ENCODE results near the gene ZNRF2. TPM values are rescaled to one million over a fixed set of nuclear protein-coding genes. Genes with fewer than 3 reads are reported as not detected.

ZNRF2 gene
- total RNA-seq, 1 donor from 2014 or later, result 9.3 TPM

DNA sequence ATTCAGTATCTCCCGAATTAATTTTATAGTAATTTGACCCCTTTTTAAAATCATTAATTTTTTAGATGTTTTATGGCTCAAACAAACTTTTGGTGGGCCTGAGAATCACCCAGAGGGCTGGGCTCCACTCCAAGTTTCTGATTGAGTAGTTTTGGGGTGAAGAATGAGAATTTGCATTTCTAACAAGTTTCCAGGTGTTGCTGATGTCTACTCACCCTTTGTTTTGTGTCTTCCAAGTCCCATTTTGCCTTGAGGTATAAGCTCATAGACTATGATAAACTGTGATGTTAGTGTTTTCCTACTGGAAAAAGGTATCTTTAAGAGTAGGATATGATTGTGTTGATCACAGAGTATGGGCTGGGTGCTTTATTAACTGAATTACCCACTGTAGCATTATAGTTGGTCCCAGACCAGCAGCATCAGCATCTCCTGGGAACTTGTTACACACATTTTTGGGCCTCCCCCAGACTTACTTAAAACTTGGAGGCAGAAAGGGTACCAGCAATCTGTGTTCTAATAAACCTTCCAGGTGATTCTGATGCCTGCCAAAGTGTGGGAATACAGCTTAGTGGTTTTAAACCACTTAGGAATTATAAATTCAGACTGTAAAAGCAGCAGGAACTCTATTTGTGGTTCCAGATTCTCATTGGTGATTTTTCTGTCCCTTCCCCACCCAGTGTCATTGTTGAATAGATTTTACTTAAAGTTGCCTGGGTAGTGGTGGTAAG lies 19.1 kb downstream of the ZNRF2 start:
- no peak for DNase-seq (ENCODE audit: low spot score)
- intact Hi-C loops (cut with micrococcal nuclease), result no loop called here
- Mint-ChIP-seq H3K4me3 (no peak overlapping the region), H3K36me3 (ENCODE audit: low read depth) (peaks cover 4% of the 10 kb centered on the region), H3K4me1 (ENCODE audit: low read depth) (peaks cover 19% of the 10 kb centered on the region), H3K9me3 (no peaks in the 10 kb centered on the region), H3K27ac (no peak overlapping the region), H3K27me3 (ENCODE audit: insufficient read depth) (no peaks in the 10 kb centered on the region)

DNA sequence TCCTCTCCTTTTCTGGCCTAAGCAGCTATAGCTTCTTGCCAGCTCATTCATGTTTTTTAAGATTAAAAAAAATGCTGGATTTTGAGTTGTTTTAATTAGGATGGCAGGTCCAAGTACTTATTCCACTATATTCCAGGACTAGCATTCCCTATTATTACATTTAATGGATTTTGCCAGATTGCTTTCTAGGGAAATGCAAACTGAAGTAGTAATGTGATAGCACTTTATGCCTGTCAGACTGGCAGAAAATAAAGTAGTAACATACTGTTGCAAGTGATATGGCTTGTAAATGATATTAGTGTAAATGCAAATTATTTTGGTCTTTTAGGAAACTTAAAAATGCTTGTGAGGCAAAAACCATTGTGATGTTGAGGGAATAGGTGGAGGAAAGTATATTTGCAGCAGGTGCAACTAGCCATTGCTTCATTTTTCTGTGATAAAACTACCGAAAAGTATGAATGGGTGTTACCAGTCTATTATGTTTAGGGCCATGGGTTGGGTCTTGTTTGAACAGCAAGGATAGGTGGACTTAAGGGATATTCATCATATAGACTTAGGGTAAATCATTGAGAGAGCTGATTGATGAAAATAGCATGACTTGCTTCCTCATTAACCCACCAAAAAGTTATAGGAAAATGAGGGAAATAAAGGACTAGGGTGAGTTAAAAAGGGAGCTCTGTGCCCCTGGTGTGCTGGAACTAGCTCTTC lies 19.9 kb downstream of the ZNRF2 start:
- DNase-seq (ENCODE audit: low spot score), result no peak
- H3K36me3 Mint-ChIP-seq (ENCODE audit: low read depth), result peaks cover 4% of the 10 kb centered on the region
- no peaks in the 10 kb centered on the region for H3K9me3 Mint-ChIP-seq
- intact Hi-C loops (cut with micrococcal nuclease), result no loop called here
- H3K27ac Mint-ChIP-seq, result no peak overlapping the region
- peaks cover 18% of the 10 kb centered on the region for H3K4me1 Mint-ChIP-seq (ENCODE audit: low read depth)
- H3K27me3 Mint-ChIP-seq (ENCODE audit: insufficient read depth), result no peaks in the 10 kb centered on the region
- no peak overlapping the region for H3K4me3 Mint-ChIP-seq

DNA sequence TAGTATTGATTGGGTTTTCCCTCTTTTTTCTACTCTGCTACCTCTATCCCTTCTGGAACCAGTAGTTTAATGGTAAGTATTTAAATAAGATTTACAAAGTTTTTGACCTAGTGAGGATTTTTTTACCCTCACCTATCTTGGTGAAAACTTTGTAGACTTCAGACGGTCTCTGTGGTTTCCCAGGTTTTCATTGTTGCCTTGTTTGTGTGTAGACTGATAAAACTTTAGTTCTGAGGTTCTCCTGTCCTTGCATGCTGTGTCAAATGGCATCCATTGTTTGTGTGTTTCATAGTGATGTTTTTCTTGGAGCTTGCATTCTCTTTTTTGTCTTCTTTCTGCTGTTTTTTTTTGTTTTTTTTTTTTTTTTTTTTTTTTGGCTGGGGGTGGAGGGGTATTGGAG lies 22.6 kb downstream of the ZNRF2 start:
- no peaks in the 10 kb centered on the region for H3K9me3 Mint-ChIP-seq
- H3K36me3 Mint-ChIP-seq (ENCODE audit: low read depth), result peaks cover 4% of the 10 kb centered on the region
- H3K27ac Mint-ChIP-seq, result peak overlapping the region; percentile 1
- H3K27me3 Mint-ChIP-seq (ENCODE audit: insufficient read depth), result no peaks in the 10 kb centered on the region
- peaks cover 29% of the 10 kb centered on the region for H3K4me1 Mint-ChIP-seq (ENCODE audit: low read depth)
- intact Hi-C loops (cut with micrococcal nuclease), result no loop called here
- no peak overlapping the region for H3K4me3 Mint-ChIP-seq
- no peak for DNase-seq (ENCODE audit: low spot score)

DNA sequence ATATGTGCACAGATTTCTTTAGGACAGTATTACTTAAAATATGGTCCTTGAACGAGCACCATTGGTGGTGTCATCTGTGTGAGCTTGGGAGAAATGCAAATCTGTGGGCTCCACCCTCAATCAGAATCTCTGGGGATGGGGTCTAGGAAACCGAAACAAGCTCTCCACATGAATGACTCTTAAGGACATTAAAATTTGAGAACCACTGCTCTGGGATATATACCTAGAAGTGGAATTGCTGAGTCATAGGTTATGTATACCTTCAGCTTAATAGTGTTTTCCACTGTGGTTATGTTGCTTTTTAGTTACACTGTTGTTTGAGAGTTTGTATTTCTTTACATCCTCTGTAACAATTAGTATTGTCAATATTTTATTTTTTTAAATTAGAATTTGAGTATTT lies 24.0 kb downstream of the ZNRF2 start:
- Mint-ChIP-seq H3K27me3 (ENCODE audit: insufficient read depth) (peaks cover 1% of the 10 kb centered on the region), H3K4me3 (no peak overlapping the region), H3K27ac (no peak overlapping the region), H3K36me3 (ENCODE audit: low read depth) (peaks cover 4% of the 10 kb centered on the region), H3K9me3 (no peaks in the 10 kb centered on the region), H3K4me1 (ENCODE audit: low read depth) (peaks cover 33% of the 10 kb centered on the region)
- intact Hi-C loops (cut with micrococcal nuclease), result loop anchor here (1.0 to 2.0 kb wide), 5 partner anchors 14 to 40 kb away; no protein-coding TSS in a partner anchor
- DNase-seq (ENCODE audit: low spot score), result no peak

DNA sequence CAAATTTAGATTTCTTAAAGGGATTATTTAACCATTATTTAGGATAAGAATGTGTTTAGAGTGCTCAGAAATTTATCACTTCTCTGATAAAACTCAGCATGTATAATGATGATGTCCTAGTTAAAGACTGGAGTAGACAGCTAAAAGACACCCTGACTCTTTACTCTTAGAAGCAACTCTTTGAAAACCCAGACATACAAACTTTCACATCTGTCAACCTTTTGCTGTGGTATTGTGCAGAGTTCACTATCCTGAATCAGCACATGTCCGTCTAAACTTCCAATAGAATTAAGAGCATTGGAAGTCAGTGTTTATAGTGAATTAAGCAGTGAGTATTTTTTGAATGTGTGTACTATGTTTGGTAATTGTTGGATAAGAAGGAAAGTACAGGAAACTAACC lies 24.9 kb downstream of the ZNRF2 start:
- H3K4me1 Mint-ChIP-seq (ENCODE audit: low read depth), result peaks cover 37% of the 10 kb centered on the region
- no peaks in the 10 kb centered on the region for H3K9me3 Mint-ChIP-seq
- H3K36me3 Mint-ChIP-seq (ENCODE audit: low read depth), result peaks cover 4% of the 10 kb centered on the region
- peaks cover 1% of the 10 kb centered on the region for H3K27me3 Mint-ChIP-seq (ENCODE audit: insufficient read depth)
- intact Hi-C loops (cut with micrococcal nuclease), result loop anchor here (2.0 kb wide), 3 partner anchors 13 to 21 kb away; no protein-coding TSS in a partner anchor
- H3K27ac Mint-ChIP-seq, result no peak overlapping the region
- DNase-seq (ENCODE audit: low spot score), result no peak
- no peak overlapping the region for H3K4me3 Mint-ChIP-seq

DNA sequence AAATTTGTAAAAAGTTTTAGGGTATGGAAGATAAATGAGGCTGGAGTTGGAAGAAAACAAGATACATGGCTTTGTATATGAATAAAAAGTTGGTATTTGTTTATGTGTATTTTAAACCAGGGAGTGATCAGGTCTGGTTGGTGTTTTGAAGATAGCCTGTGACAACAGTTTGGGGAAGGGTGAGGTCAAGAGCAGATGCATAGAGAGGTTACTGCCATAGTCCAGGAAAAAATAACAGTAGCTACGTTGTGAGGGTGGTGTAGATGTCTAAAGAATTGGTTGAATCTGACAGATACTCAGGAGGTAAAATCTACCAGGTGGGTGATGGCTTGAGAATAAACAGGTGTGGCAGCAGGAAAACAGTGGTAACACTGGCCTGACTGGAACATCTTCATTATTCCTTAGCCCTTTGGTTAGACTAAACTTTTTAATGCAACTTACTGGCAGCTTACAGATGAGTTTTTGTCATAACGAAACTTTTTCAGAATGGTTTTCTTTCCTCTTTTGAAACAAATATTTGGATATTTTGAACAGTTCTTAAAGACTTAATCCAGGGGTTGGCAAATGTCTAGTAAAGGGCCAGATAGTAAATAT lies 25.5 kb downstream of the ZNRF2 start:
- Mint-ChIP-seq H3K27ac (no peak overlapping the region), H3K4me3 (no peak overlapping the region), H3K9me3 (no peaks in the 10 kb centered on the region), H3K27me3 (ENCODE audit: insufficient read depth) (peaks cover 1% of the 10 kb centered on the region), H3K36me3 (ENCODE audit: low read depth) (peaks cover 4% of the 10 kb centered on the region), H3K4me1 (ENCODE audit: low read depth) (peaks cover 38% of the 10 kb centered on the region)
- intact Hi-C loops (cut with micrococcal nuclease), result loop anchor here (2.0 kb wide), 3 partner anchors 13 to 21 kb away; no protein-coding TSS in a partner anchor
- no peak for DNase-seq (ENCODE audit: low spot score)

DNA sequence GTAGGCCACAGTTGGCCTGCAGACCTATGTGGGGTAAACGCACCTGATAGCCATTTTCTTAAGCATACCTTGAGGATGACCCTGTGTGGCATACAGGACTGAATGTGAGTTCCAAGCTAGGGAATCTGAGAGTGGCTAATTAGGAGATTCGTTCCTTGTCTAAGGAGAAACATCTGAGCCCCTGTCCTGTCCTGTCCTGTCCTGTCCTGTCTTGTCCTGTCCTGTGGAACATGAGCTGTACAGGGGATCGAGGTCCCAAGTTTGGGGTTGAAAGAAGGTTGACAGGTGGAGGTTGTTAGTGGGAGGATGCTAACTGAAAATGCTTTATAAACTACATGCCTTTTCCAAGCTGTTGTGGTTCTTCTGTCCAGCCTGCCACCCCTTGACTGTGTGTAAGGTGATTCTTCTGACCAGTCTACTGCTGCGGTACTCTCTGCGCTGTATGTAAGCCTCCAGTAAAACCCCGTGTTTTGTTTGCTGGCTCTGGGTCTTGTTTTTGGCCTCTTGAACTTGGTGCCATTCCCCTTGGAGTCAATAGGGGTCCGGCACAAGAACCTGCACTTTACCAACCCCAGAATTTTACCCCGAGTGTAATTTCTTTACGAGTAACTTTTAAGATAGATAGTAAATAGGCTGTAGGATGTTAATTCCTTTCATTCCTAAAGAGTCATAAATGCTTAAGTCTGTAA lies 26.4 kb downstream of the ZNRF2 start:
- intact Hi-C loops (cut with micrococcal nuclease), result no loop called here
- H3K4me1 Mint-ChIP-seq (ENCODE audit: low read depth), result peaks cover 43% of the 10 kb centered on the region
- H3K4me3 Mint-ChIP-seq, result no peak overlapping the region
- H3K36me3 Mint-ChIP-seq (ENCODE audit: low read depth), result peaks cover 4% of the 10 kb centered on the region
- DNase-seq (ENCODE audit: low spot score), result no peak
- no peaks in the 10 kb centered on the region for H3K9me3 Mint-ChIP-seq
- peaks cover 1% of the 10 kb centered on the region for H3K27me3 Mint-ChIP-seq (ENCODE audit: insufficient read depth)
- no peak overlapping the region for H3K27ac Mint-ChIP-seq

DNA sequence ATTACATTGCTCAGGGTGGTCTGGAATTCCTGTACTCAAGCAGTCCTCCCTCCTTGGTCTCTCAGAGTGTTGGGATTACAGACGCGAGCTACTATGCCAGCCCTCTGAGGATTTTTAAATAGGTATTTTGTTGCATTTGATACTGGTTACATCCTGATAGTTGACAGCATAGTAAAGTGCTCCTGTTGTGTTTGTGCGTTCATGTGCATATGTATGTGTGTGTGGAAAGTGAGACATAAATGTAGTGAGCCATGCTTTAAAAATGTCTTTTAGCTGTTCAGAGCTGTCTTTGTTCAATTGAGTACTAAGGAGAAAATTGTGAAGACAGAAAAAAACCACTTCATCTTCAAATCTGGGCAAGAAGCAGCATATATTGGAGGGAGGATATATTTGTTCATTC lies 27.8 kb downstream of the ZNRF2 start:
- Mint-ChIP-seq H3K4me1 (ENCODE audit: low read depth) (peaks cover 38% of the 10 kb centered on the region), H3K27me3 (ENCODE audit: insufficient read depth) (peaks cover 1% of the 10 kb centered on the region), H3K9me3 (no peaks in the 10 kb centered on the region), H3K36me3 (ENCODE audit: low read depth) (peaks cover 4% of the 10 kb centered on the region), H3K4me3 (no peak overlapping the region), H3K27ac (no peak overlapping the region)
- intact Hi-C loops (cut with micrococcal nuclease), result no loop called here
- no peak for DNase-seq (ENCODE audit: low spot score)

DNA sequence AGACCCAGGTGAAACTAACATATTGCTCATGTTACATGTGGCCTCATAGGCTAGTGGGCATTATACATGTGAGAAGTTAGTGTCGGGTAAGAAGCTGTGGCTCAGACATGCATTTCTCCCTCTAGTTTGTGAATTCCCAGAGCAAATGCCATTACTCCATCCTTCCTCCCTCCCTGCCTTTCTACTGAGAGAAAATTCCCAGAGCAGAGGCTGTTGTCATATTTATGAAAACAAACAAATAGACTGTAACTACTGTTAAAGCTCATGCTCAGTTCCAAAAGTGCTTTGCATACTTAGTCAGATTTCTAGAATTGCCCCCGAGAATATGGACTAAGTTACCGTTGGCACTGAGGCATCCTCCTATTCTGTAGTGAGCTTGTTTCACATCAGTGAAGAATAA lies 29.0 kb downstream of the ZNRF2 start:
- intact Hi-C loops (cut with micrococcal nuclease), result no loop called here
- no peak overlapping the region for H3K4me3 Mint-ChIP-seq
- H3K27ac Mint-ChIP-seq, result no peak overlapping the region
- H3K9me3 Mint-ChIP-seq, result no peaks in the 10 kb centered on the region
- H3K27me3 Mint-ChIP-seq (ENCODE audit: insufficient read depth), result peaks cover 1% of the 10 kb centered on the region
- peaks cover 2% of the 10 kb centered on the region for H3K36me3 Mint-ChIP-seq (ENCODE audit: low read depth)
- no peak for DNase-seq (ENCODE audit: low spot score)
- H3K4me1 Mint-ChIP-seq (ENCODE audit: low read depth), result peaks cover 44% of the 10 kb centered on the region

DNA sequence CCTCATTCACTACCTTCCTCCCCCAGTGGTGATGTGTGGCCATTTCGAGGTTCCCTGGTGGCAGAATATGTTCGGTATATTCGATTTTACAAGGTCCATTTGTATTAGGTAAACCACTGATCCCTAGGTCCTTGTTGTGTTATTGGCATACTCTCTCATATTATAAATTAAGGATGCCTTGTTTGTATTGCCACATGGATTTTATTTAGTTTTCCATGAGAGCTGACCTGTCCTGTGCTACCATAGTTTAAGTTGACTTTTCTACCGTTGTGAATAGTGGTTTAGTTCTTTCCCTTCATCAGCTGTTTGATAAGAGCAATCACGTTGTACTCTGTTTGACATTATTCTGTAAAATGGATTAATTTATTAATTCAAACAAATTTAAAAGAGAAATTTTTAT lies 29.4 kb downstream of the ZNRF2 start:
- no peak overlapping the region for H3K27ac Mint-ChIP-seq
- H3K4me1 Mint-ChIP-seq (ENCODE audit: low read depth), result peaks cover 46% of the 10 kb centered on the region
- H3K9me3 Mint-ChIP-seq, result no peaks in the 10 kb centered on the region
- H3K36me3 Mint-ChIP-seq (ENCODE audit: low read depth), result peaks cover 2% of the 10 kb centered on the region
- no peak for DNase-seq (ENCODE audit: low spot score)
- intact Hi-C loops (cut with micrococcal nuclease), result no loop called here
- peaks cover 1% of the 10 kb centered on the region for H3K27me3 Mint-ChIP-seq (ENCODE audit: insufficient read depth)
- no peak overlapping the region for H3K4me3 Mint-ChIP-seq

DNA sequence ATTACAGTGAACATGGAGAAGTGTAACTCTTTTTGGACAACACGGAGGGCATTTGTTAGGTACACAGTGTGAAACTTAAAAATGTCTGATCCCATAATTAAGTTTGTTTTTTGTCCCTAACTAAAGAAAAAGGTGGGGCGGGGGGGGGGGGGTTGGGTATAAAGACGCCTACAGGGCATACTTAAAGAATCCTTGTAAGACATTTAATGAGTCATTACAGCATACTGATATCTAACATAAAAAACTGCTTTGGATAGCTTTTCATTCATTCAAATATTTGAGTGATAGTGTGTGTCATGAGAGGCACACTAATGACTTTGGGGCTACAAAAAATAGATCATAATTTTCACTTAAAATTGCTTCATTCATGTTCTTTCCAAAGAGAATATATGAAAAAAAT lies 31.2 kb downstream of the ZNRF2 start:
- Mint-ChIP-seq H3K4me1 (ENCODE audit: low read depth) (peaks cover 45% of the 10 kb centered on the region), H3K27ac (no peak overlapping the region), H3K27me3 (ENCODE audit: insufficient read depth) (peaks cover 1% of the 10 kb centered on the region), H3K9me3 (no peaks in the 10 kb centered on the region), H3K4me3 (no peak overlapping the region), H3K36me3 (ENCODE audit: low read depth) (peaks cover 2% of the 10 kb centered on the region)
- intact Hi-C loops (cut with micrococcal nuclease), result no loop called here
- no peak for DNase-seq (ENCODE audit: low spot score)

DNA sequence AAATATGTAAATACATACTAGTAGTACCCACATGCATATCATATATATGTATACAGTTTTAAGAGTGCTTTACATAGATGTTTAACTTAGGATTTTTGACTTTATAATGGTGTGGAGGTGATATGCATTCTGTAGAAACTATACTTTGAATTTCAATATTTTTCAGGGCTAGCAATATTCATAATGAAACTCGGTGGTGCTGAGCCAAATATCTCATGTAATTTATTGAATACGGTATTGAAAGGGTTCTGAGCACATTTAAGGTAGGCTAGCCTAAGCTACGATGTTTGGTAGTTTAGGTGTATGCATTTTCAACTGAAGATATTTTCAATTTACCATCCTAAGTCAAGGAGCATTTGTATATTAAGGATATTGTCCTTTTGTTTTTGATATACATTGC lies 36.0 kb downstream of the ZNRF2 start:
- no peak overlapping the region for H3K4me3 Mint-ChIP-seq

More for the DNA sequence above, 36.0 kb downstream of the ZNRF2 start:
- intact Hi-C loops (cut with micrococcal nuclease), result no loop called here
- H3K4me1 Mint-ChIP-seq (ENCODE audit: low read depth), result peaks cover 65% of the 10 kb centered on the region
- H3K9me3 Mint-ChIP-seq, result no peaks in the 10 kb centered on the region
- H3K36me3 Mint-ChIP-seq (ENCODE audit: low read depth), result peaks cover 9% of the 10 kb centered on the region
- H3K27me3 Mint-ChIP-seq (ENCODE audit: insufficient read depth), result no peaks in the 10 kb centered on the region
- H3K27ac Mint-ChIP-seq, result no peak overlapping the region
- DNase-seq (ENCODE audit: low spot score), result no peak

Measured in activated T-helper 1 cell treated with anti-CD3 and anti-CD28 coated beads, Interleukin-12 subunit alpha, Interleukin-12 subunit beta, Interleukin-2, Interleukin-4 antibody, amounts not matched to agents 30 ng/mL and 10 ng/mL and 1 ng/mL, durations not matched to agents 14 hours and 24 hours and 36 hours (primary cell).